RKO (cell line): ENCODE results near the gene GCH1.
"Not testable (repeated sequence)": the region's sequence is repeated elsewhere in the genome, so short reads cannot be mapped to it uniquely, and the experiment has no call there.

Experiments used
- DNase-seq: peaks from one replicate; pipeline ENCODE4 v3.0.0-alpha.2; 2016; ENCODE audit warnings: low spot score

Gene GCH1

DNA sequence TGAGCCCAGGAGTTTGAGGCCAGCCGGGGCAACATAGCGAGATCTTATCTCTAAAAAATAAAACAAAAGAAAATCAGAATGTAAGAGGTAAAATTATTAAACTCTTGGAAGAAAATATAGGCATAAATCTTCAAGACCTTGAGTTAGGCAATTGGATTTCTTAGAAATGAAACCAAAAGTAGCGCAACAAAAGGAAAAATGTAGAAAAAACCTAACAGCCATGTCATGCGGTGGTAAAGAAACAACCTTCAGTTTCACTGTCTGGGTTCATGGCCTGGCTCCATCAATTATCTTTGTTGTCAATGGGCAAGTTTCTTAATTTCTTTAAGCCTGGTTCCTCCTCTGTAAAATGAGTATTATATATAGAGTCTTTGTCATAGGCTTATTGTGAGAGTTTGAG is 5.6 kb upstream of the GCH1 start:
- DNase-seq: no peak

DNA sequence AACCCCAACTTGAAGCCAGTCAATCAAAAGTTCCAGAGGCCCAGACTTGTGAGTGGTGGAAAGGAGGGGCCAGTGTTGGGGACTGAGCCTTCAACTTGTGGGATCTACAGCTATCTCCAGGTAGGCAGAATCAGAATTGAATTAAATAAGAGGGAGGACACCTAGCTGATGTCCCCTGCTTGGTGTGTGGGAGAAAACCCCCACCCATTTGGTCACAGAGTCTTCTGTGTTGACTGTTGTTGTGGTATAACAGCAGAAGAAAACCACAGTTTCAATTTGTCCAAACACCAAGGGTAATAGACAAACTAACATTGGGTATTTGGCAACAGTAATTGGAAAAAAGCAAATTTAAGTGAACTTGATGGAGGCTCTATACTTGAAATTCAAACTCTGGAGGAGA is 3.4 kb upstream of the GCH1 start:
- DNase-seq: no peak

DNA sequence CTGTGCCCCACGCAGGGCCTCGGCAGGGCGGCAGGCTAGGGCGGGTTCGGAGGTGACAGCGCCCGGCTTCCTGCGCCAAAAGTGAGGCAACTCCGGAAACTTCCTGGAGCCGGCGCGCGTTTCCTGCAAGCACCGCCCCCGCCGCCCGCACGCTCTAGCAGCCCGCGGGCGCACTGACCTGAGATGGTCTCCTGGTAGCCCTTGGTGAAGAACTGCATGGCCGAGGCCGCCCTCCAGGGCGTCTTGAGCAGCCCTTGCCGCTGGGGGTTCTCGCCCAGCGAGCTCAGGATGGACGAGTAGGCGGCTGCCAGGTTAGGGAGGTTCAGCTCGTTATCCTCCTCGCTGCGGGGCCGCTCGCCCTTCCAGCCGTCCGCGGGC is 494 bp downstream of the GCH1 start:
- peak; percentile 84 for DNase-seq

DNA sequence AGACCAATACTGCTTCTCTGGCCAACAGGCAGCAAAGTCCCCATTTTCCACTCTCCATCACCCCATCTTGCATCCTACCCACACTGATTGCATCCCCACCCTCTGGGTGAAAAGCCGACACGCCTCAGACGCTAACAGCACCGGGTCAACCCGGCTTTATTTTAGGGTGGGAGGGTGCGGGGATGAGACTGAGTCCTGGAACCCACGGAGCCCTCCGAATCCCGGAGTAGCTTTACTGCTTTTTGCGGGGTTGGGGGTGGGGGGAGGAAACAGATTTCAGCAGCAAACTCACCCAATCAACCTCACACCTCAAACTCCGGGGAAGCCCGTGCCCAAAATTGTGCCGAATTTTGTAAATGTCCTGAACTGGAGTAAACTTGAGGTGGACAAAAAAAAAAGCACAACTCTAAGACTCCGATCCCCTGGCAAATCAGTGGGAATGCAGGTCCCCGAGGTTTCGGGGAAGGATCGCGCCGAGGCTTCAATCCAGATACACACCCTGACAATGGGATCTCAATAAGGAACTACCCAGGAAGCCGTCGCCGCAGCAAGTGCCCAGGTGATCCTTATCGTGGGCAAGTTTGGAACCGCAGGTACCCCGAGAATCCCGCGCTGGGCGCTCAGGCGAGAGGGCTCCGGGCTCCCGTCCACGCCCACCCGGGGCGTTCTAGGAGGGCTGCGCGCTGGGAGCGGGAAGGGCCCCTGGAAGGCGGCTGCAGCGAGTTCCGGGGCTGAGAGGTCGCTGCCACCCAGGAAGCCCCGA is 1.1 kb downstream of the GCH1 start:
- peak; percentile 8 for DNase-seq

DNA sequence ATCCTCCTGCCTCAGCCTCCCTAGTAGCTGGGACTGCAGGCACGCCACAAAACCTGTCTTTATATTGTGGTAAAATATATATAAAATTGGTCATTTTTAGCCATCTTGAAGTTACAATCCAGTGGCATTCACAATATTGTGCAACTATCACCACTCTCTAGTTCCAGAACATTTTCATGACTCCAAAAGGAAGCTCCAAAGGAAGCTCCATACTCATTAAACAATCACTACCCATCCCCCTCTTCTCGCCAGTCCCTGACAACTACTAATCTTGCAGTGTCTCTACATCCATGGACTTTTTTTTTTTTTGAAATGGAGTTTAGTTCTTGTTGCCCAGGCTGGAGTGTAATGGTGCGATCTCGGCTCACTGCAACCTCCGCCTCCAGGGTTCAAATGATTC is 3.1 kb downstream of the GCH1 start:
- no peak for DNase-seq

DNA sequence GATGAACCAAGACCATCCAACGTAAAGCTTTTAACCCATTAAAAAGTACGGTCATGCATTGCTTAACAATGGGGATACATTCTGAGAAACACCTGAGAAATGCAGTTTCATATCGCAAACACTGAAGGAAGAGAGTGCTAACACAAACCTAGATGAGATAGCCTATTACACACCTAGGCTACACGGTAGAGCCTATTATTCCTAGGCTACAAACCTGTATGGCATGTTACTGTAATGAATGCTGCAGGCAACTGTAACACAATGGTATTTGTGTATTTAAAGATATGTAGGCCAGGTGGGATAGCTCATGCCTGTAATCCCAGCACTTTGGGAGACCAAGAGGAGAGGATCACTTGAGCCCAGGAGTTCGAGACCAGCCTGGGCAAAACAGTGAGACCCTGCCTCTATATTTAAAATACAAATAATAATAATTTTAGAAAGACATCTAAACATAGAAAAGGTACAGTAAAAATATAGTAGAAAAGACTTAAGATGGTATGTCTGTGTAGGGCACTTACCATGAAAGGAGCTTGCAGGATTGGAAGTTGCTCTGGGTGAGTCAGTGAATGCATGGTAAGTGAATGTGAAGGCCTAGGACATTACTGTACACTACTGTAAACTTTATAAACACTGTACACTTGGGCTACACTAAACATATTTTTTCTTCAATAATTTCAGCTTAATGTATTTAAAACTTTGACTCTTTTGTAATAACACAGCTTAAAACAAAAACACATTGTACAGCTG is 4.6 kb downstream of the GCH1 start:
- peak; percentile 23 for DNase-seq

DNA sequence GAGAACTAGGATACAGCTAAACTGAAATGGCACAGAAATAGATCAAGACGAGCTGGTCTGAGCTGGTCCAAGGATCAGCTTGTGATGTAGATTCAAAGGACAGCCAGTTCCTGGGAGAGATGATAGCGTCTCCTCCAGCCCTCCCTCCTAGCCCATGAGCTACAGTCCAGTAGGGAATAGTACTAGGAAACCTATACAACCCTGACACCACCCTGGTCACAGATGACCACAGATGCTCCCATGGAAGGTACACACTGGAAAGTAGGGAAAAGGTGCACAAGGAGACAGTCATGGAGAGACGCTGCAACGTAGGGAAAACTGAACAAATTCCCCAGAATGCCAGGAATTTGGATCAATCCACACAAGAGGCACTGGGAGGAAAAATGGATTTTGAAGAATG is 6.9 kb downstream of the GCH1 start:
- DNase-seq: no peak

DNA sequence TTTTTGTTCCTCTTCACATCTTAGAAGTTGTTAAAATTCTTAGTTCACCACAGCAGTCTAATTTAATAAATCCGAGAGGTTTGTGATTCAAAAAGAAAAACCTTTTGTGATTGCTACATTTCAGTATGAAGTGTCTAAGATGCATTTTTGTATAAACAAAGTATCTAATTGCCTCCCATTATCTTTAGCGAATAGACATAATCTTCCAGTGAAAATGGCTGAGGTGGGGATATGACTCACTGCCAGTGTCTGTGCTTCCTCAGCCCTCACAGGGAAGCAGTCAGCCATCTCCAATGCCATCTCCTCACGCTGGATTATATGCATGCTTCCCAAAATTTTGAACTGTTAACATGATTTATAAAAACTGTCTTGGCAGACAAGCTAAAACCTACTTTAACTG is 7.6 kb downstream of the GCH1 start:
- no peak for DNase-seq

DNA sequence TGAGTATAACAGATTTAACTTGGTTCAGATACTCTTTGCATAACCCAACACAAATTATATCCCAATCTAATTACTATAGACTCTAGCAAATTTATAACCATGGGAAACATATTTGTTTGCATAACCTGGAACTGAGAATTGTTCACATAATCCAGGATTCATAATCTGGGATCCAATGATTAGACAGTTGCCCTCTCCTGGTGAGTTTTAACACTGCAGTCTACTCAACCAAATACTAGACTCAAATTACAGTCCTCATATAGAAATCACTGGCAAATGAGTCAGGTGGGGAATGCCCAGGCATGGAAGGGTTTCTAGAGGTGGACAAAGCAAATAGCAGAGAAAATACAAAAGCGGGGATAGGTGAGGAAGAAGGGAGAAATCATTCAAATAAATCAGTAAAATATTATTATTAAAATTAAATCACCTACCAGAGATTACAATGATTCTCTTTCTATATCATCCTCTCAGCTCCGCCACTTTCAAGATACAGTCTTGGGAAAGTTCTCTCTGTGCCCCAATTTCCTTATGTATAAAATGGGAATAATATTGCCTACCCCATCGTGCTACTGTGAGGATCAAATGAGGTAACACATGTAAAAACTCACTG is 9.4 kb downstream of the GCH1 start:
- peak; percentile 81 for DNase-seq

DNA sequence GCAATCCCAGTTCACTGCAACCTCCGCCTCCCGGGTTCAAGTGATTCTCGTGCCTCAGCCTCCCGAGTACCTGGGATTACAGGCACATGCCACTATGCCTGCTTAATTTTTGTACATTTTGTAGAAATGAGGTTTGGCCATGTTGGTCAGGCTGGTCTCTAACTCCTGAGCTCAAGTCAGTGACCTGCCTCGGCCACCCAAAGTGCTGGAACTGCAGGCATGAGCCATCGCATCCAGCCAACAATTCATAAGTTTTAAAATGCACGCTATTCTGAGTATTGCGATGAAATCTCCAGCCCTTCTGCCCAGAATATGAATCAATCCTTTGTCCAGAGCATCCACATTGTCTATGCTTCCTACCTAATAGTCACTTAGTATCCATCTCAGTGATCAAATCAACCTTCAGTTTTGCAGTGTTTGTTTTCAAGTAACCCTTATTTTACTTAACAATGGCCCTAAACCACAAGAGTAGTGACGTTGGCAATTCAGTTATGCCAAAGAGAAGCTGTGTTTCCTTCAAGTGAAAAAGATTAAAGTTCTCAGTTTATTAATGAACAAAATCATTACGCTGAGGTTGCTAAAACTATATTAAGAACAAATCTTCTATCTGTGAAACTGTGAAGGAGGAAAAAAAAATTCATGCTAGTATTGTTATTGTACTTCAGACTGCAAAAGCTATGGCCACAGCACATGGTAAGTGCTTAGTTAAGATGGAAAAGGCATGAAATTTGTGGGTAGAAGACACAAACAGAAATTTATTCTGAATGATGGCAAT is 11.0 kb downstream of the GCH1 start:
- DNase-seq: no peak

DNA sequence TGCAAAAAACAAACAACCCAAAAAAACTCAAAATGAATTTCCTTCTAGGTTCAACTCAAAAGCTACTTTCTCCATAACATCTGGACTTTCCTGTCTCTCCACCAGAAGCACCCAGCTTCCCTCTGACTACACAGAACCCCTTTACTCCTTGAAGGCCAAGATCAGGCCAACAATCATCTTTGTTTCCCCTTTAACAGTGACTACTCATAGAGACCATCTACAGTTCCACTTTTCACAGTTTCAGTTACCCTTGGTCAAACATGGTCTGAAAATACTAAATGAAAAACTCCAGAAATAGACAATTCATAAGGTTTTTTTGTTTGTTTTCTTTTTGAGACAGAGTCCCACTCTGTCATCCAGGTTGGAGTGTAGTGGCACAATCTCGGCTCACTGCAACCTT is 11.8 kb downstream of the GCH1 start:
- no peak for DNase-seq

DNA sequence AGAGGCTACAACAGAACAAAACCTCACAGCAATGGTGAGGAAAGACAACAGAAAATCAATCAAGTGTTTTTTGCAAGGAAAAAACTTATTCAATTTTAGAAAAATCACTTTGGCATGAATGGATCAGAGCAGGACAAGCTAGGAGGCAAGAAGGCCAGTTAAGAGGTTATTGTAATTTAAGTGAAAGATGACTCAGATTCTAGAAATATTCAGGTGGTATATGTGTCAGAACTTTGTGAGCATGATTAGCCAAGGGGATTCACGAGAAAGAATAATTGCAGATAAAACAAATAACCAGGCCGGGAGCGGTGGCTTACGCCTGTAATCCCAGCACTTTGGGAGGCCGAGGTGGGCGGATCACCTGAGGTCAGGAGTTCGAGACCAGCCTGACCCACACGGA is 12.7 kb downstream of the GCH1 start:
- DNase-seq: no peak

DNA sequence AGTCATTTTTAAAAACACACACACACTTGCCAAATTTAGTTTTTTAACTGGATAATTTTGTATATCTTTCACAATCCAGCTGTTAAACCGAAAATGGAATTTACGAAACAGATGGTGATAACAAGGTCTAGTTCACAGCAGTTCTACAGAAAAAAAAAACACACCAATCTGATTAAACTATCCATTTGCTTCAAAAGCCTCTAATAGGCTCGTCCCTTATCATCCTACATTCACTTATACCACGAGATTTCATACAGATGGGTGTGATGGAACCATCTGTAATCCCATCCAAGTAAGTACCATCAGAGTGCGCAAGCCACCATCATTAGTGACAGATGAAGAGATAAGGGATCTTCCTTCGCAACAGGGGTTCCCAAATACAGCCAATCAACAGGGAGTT is 20.1 kb downstream of the GCH1 start:
- DNase-seq: no peak

DNA sequence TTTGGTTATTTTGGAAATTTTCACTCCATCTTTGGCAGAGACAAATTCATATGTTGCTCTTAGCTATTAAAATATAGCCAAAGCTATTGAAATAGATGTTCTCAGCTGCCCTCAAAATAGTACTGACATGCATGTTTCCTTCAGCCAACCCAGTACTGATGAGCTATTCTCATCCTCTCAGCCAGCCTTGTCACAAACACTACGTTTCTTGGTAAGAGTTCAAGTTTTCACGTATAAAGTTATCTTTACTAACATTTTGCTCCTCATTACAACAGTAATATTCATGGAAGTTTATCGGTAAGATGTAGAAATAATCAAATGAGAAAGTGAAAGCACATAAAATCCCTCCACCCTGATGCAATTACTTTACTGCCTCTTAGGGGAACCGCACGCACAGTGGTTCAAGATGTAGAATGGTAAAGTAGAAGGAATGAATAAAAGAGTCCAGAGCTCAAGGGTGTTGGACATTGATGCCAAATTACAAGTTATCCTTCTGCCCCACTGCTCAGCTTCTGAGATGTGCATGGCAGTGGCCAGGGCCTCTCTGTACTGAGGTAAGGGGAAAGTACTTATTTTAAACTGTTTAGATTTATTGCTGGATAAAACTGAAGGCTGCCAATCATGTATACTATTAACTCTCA is 20.7 kb downstream of the GCH1 start:
- DNase-seq: no peak

DNA sequence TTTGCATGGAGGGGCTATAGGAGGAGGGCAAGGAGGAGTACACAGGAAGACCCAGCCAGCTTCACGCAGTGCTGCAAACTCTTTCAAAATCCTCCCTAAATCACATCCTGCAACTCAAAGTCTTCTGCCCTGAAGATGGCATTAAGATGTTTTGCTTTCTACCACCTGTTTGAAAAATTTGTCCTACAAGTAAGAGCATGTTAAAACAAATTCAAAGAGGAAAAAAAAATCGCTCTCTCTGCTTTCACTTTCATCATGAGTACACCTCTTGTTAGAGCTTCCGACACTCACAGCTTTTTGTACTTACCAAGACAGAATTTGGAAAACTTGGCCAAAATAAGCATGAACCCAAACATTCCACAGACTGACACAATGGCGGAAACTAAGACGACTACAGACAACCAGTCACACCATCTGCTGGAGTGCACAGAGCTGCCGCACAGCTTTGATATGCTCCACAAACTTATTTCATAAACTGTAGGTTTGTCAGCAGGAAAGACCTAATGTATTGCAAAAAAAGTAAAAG is 21.3 kb downstream of the GCH1 start:
- DNase-seq: peak; percentile 14

DNA sequence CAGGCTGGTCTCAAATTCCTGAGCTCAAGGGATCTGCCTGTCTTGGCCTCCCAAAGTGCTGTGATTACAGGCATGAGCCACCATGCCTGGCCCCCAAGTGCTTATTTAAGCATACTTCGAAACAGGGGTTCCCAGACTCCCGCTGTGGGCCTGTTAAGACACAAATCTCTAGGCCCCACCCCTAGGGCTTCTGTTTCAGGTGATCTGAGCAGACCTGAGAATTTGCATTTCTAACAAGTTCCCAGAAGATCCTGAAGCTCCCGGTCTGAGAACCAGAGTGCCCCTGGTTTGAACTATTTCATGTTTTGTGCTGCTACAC is 25.0 kb downstream of the GCH1 start:
- no peak for DNase-seq

DNA sequence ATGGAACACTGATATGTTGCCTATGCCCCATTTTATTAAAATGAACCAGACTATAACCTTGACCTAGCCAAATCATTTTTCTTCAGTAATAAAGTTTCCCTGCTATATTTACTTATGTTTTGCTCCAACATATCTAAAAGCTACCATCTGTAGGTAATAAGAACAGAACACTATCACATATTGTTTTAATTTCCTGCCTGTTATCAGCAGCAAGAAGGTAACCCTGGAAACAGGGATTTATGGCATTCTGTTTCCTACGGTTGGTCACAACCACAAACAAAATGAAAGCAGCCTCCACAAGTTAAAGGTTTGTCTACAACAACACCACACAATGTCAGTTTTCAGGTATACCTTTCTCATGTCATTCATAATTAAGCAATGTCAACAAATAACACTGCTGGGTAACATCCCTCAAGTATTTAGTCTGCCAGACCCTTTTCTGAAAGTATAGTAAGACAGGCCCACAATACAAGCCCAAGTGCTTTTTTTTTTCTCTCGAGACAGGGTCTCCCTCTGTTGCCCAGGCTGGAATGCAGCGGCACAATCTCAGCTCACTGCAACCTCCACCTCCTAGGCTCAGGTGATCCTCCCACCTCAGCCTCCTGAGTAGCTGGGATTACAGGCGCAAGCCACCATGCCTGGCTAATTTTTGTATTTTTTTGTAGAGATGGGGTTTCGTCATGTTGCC is 25.5 kb downstream of the GCH1 start:
- DNase-seq: no peak

DNA sequence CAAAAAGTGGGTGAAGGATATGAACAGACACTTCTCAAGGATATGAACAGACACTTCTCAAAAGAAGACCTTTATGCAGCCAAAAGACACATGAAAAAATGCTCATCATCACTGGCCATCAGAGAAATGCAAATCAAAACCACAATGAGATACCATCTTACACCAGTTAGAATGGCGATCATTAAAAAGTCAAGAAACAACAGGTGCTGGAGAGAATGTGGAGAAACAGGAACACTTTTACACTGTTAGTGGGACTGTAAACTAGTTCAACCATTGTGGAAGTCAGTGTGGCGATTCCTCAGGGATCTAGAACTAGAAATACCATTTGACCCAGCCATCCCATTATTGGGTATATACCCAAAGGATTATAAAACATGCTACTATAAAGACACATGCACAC is 27.0 kb downstream of the GCH1 start:
- not testable (repeated sequence) for DNase-seq

DNA sequence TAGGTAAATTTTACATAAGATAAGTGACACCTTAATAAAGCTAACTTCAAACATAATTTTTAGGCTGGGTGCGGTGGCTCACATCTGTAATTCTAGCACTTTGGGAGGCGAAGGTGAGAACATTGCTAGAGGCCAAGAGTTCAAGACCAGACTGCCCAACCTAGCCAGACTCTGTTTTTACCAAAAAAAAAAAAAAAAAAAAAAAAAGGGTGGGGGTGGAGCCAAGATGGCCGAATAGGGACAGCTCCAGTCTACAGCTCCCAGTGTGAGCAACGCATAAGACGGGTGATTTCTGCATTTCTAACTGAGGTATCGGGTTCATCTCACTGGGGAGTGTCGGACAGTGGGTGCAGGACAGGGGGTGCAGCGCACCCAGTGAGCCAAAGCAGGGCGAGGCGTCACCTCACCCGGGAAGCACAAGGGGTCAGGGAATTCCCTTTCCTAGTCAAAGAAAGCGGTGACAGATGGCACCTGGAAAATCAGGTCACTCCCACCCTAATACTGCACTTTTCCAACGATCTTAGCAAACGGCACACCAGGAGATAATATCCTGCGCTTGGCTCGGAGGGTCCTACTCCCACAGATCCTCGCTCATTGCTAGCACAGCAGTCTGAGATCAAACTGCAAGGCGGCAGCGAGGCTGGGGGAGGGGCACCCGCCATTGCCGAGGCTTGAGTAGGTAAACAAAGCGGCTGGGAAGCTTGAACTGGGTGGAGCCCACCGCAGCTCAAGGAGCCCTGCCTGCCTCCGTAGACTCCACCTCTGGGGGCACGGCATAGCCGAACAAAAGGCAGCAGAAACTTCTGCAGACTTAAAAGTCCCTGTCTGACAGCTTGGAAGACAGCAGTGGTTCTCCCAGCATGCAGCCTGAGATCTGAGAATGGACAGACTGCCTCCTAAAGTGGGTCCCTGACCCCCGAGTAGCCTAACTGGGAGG is 32.2 kb downstream of the GCH1 start:
- not testable (repeated sequence) for DNase-seq

DNA sequence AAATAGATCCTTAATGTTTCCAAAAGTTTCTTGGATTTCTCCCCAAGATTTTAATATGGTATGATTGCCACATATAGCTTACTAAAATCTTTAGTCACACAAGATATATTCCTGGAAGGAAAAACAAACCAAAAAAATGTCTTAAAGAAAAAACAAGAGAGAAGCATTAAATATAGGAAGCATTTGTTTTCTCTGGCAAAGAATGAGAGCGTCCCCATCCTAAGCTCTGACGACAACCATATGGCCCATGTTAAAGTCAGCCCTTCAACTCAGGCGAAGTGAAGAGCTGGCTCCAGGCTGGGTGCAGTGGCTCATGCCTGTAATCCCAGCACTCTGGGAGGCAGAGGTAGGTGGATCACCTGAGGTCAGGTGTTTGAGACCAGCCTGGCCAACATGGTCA is 35.6 kb downstream of the GCH1 start:
- no peak for DNase-seq
